ENCODE measurements around the gene PRDM1. TPM values are rescaled to one million over a fixed set of nuclear protein-coding genes. Genes with fewer than 3 reads are reported as not detected.

The PRDM1 gene
- total RNA-seq, 4 donors from 2014 or later = 6.4 to 57.8 (median 14.9) TPM

DNA sequence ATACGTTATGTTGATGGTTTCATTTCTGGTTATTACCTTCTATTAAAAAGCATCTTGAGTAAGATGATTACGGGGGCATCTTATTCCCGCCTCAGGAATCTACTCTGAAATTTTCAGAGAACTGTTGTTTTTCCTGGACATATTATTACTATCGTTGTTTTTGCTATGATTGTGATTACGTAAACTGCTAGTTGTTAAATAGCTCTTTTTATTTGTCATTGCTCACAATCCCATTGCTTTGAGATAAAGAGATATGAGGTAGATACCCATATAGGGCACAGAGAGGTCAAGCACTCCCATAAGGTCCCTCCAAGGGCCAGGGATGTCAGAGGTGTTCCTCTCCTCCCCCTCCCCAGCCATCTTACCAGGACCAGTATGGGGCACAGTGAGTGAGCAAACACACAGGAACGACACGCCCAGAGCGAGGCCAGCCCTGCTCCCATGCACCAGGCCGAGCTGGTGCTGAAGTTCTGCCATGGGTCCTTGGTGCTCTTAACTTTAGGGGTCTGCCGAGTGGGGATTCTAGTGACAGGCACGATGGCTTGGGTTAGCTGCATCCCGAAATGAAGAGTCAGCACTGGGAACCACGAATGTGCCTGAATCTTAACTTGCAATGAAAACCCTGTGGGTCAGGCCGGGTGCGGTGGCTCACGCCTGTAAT, 49.9 kb downstream of the PRDM1 start:
- Histone ChIP-seq H3K36me3 (no peaks in the 10 kb centered on the region), H3K27me3 (no peaks in the 10 kb centered on the region), H3K4me1 (peaks cover 0 to 21% (median 0%) of the 10 kb centered on the region in 4 donors), H3K4me3 (peak overlapping the region in 1 of 4 donors; percentile 13), H3K9me3 (no peaks in the 10 kb centered on the region), H3K27ac (peak overlapping the region in 2 of 4 donors; percentile 61 to 62)
- DNase-seq = no peak
- TF ChIP-seq POLR2A (IDR thresholded peaks at IDR 0.05) = no peak
- TF ChIP-seq, protein P1, sequence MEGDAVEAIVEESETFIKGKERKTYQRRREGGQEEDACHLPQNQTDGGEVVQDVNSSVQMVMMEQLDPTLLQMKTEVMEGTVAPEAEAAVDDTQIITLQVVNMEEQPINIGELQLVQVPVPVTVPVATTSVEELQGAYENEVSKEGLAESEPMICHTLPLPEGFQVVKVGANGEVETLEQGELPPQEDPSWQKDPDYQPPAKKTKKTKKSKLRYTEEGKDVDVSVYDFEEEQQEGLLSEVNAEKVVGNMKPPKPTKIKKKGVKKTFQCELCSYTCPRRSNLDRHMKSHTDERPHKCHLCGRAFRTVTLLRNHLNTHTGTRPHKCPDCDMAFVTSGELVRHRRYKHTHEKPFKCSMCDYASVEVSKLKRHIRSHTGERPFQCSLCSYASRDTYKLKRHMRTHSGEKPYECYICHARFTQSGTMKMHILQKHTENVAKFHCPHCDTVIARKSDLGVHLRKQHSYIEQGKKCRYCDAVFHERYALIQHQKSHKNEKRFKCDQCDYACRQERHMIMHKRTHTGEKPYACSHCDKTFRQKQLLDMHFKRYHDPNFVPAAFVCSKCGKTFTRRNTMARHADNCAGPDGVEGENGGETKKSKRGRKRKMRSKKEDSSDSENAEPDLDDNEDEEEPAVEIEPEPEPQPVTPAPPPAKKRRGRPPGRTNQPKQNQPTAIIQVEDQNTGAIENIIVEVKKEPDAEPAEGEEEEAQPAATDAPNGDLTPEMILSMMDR (IDR thresholded peaks at IDR 0.05) = no peak

DNA sequence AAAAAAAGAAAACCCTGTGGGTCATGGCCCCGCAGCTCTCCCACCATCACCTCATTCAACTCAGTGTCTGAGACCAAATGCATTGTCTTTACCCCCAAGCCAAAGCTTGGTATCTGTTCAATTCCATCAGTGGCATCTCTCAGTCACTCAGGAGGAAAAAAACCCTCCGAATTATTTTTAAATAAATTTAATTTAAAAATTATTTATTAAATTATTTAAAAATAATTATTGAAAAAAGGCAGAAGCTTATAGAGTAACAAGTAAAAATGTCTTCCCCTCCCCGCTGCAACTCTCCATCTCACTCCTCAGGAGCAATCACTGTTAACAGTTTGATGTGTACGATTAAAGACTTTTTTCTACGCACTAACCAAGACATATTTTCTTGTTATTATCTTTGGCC, 50.7 kb downstream of the PRDM1 start:
- no peak overlapping the region for H3K4me3 ChIP-seq
- no peak for DNase-seq
- H3K27me3 ChIP-seq = no peaks in the 10 kb centered on the region
- no peaks in the 10 kb centered on the region for H3K9me3 ChIP-seq
- no peak overlapping the region for H3K27ac ChIP-seq
- no peaks in the 10 kb centered on the region for H3K36me3 ChIP-seq
- peaks cover 0 to 21% (median 0%) of the 10 kb centered on the region in 4 donors for H3K4me1 ChIP-seq
- TF ChIP-seq, protein P1 (IDR thresholded peaks at IDR 0.05) = no peak
- TF ChIP-seq POLR2A (IDR thresholded peaks at IDR 0.05) = no peak

DNA sequence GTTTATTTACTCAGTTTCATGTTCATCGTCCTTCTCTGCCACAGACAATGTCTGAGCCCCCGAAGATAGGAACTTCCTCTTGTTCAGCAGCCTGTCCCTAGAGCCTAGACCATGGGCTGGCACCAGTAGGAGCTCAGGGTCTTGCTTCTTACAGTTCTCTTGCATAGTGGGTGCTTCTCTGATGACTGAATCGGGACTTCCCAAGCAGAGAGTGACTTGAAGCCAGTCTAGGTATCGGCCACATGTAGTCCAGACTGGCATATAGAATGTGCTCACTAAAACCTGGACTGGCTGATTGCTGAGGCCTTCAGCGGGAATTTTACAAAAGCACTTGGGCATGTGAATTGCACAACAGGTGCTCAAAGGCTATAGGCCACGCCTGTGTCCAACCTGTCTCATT, 52.0 kb downstream of the PRDM1 start:
- Histone ChIP-seq H3K36me3 (no peaks in the 10 kb centered on the region), H3K9me3 (no peaks in the 10 kb centered on the region), H3K27ac (no peak overlapping the region), H3K27me3 (no peaks in the 10 kb centered on the region), H3K4me1 (peaks cover 0 to 21% (median 3%) of the 10 kb centered on the region in 4 donors), H3K4me3 (no peak overlapping the region)
- no peak for TF ChIP-seq POLR2A (IDR thresholded peaks at IDR 0.05)
- TF ChIP-seq, protein P1 (IDR thresholded peaks at IDR 0.05) = no peak
- DNase-seq = no peak

DNA sequence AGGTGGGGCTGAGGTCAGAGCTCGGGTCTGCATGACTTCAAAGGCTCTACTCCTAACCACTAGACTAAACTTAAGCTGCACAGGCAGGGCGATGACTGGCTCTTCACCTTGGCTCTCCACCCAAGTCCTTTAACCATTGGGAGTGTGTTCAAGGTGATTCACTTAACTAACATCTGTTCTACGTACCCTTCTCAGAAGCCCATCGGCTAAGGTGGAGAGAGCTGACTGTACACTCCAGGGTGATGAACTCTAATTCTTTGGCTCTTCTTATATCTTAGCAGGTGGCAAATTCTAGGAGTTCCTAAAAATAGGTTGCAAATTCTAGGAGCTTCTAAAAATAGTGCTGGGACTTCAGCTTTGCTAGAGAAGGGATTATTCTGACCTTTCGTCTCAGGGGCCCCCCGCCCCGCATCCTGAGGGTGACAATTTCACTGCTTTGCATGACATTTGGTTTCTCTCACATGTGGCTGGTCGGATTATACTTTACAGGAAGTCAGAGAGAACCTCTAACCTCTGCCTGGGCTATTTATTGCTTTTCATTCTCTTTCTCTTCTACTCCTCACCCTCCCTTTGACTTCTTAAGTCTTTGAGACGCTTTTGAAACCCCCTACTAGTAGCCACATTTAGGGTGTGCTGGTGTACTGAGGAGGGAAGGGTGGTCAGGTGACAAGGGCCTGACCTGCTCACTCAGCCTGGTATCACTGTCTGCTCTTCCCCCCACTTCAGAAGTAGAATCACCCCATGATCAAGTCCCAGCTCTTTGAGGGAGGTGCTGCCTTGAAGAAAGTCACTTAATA, 55.5 kb downstream of the PRDM1 start:
- TF ChIP-seq, protein P1 (IDR thresholded peaks at IDR 0.05) = no peak
- TF ChIP-seq POLR2A (IDR thresholded peaks at IDR 0.05) = no peak
- DNase-seq = peak in 1 of 3 donors; percentile 44

DNA sequence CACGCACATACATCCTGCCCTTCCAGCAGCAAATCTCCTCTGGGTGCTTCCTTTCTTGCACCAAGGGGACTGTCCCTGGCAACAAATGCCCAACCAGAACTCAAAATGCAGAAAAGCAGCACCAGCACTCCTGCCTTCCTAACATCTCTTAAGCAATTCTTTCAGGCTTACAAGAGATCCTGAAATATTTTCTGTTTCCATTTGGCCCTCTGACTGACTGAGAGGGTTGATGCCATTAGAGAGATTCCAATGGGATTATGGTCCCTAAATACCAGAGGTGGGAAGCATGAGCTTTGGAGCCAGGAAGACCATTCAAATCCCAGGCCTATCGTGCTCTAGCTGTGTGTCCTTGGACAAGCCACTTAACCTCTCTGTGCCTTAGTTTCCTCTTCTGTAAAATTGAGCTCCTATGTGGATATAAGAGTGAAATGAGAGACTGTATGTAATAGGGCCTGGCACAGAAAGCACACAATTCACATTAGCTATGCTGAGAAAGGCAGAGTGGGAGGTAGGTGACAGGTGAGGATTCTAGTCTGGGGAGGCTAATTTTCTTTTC, 56.8 kb downstream of the PRDM1 start:
- no peak for DNase-seq
- Histone ChIP-seq H3K36me3 (no peaks in the 10 kb centered on the region), H3K27me3 (no peaks in the 10 kb centered on the region), H3K9me3 (no peaks in the 10 kb centered on the region), H3K4me1 (peaks cover 0 to 5% (median under 1%) of the 10 kb centered on the region in 4 donors), H3K4me3 (no peak overlapping the region), H3K27ac (peak overlapping the region in 2 of 4 donors; percentile 6 to 65)
- TF ChIP-seq, protein P1 (IDR thresholded peaks at IDR 0.05) = no peak
- TF ChIP-seq POLR2A (IDR thresholded peaks at IDR 0.05) = no peak

More for the DNA sequence above, 55.5 kb downstream of the PRDM1 start:
- H3K36me3 ChIP-seq = no peaks in the 10 kb centered on the region
- no peak overlapping the region for H3K4me3 ChIP-seq
- peak overlapping the region; percentile 13 to 65 (median 35) for H3K27ac ChIP-seq
- H3K9me3 ChIP-seq = no peaks in the 10 kb centered on the region
- H3K4me1 ChIP-seq = peaks cover 0 to 7% (median 3%) of the 10 kb centered on the region in 4 donors
- no peaks in the 10 kb centered on the region for H3K27me3 ChIP-seq

Measured in Peyer's patch (tissue), 4 donors.